Measurements from ENCODE around the gene UBE2O.

The UBE2O gene

DNA sequence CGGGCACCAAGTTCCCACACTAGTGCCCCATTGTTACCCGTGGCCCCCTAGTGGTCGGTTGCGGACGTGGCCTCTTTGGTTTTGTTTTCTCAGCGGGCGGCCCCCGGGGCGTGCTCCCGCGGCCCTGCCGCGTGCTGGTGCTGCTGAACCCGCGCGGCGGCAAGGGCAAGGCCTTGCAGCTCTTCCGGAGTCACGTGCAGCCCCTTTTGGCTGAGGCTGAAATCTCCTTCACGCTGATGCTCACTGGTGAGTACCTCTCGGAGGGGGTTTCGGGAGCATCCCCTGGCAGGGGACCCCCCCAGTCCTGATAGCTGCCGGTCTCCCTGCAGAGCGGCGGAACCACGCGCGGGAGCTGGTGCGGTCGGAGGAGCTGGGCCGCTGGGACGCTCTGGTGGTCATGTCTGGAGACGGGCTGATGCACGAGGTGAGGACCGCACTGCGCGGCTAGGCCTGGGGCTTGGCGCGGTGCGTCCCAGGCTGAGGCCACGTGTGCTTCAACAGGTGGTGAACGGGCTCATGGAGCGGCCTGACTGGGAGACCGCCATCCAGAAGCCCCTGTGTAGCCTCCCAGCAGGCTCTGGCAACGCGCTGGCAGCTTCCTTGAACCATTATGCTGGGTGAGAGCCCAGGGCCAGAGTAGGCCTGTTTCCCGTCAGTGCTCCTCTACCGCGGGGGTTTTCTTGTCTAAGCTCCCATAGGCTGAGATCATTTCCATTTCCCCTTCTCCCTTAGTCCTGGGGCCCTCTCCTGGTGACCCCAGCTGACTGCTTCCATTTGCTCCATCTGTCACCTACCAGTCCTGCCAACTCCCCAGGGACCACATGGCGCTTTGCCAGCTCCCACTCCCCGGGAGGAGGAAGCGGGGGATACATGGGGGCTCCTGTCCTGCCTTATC, 66.8 kb downstream of the UBE2O start:
- Histone ChIP-seq H3K36me3 (ENCODE audit: control insufficient read depth, insufficient read depth, low read length) (peaks cover 5% of the 10 kb centered on the region), H3K27me3 (ENCODE audit: control insufficient read depth, insufficient read depth, low read length) (peaks cover 24% of the 10 kb centered on the region), H3K9me3 (ENCODE audit: control insufficient read depth, insufficient read depth, low read length) (no peaks in the 10 kb centered on the region), H3K4me1 (ENCODE audit: control insufficient read depth, insufficient read depth, low read length) (peaks cover 10% of the 10 kb centered on the region), H3K4me3 (ENCODE audit: low read depth, low read length) (peak overlapping the region; percentile 71), H3K9ac (ENCODE audit: low read depth, low read length) (no peak overlapping the region)

DNA sequence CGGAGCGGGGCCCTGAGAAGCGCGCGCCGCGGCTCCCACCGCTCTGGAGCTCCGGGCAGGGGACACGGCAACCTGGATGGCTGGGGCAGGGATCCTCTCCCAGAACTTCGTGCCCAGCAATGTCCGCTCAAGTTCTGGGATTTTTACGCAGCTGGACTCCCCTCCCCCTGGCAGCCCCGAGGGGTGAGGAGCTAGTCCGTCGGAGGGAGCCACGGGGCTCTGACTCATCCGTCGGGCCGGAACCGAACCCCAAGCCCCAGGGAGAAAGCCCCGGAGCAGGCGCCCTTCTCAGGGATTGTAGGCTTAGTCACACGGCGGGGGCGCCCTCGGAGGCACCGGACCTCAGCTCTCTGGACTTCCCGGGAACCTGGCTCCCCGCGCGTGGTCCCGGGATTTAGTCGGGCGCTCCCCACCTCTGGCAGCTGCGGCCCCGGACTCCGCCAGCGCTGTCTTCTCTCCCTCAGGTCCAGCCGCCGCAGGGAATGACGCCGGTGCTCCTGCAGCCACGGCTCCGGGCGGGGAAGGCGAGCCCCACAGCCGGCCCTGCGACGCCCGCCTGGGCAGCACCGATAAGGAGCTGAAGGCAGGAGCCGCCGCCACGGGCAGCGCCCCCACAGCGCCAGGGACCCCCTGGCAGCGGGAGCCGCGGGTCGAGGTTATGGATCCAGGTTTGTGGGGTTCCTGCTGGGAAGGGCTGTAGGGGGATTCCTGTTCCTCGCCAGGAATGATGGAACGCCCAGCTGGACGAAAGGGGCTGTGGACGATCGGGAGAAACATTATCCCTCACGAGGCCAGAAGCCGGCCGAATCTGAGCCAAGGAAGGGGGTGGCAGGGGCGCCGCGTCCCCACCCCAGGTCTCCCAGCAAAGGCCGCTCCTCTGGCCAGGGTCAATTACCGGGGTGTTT, 67.7 kb downstream of the UBE2O start:
- Histone ChIP-seq H3K9me3 (ENCODE audit: control insufficient read depth, insufficient read depth, low read length) (no peaks in the 10 kb centered on the region), H3K9ac (ENCODE audit: low read depth, low read length) (no peak overlapping the region), H3K27me3 (ENCODE audit: control insufficient read depth, insufficient read depth, low read length) (peaks cover 27% of the 10 kb centered on the region), H3K4me1 (ENCODE audit: control insufficient read depth, insufficient read depth, low read length) (peaks cover 9% of the 10 kb centered on the region), H3K36me3 (ENCODE audit: control insufficient read depth, insufficient read depth, low read length) (no peaks in the 10 kb centered on the region), H3K4me3 (ENCODE audit: low read depth, low read length) (peak overlapping the region; percentile 71)

DNA sequence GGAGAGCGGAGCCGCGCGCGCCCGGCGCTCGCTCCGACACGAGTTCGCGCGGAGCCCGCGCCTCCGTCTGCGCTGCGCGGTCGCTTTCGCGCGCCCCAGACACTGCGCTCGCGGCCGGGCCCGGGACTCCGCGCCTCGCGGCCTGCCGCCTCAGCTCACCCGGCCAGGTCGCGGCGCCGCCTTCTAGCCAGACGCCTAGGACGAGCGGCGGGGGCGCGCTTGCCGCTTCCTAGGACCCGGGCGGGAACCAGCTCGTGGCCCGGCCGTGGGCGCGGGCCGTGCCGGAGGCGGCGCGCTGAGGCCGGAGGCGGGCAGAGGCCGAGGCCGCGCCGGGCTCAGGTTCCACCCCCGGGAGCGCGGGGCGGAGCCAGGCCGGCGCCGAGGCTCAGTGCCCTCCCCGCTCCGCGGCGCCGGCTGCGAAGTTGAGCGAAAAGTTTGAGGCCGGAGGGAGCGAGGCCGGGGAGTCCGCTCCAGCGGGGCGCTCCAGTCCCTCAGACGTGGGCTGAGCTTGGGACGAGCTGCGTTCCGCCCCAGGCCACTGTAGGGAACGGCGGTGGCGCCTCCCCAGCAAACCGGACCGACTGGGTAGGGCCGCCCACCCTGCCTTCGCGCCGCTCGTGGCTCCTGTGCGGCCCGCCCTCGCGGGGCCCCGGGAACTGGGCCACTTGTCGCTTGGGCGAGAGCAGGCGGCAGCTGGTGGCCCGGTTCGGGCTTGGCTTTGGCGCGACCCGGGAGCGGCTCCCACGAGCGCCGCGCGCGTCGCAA, 68.5 kb downstream of the UBE2O start, which contains the start of gene SPHK1:
Gene SPHK1, plus strand, starts transcription at position 388 of the 765 bp plus-strand sequence. CDS start 1,036 bp downstream, outside the sequence.
- Histone ChIP-seq H3K9me3 (ENCODE audit: control insufficient read depth, insufficient read depth, low read length) (no peaks in the 10 kb centered on the region), H3K27me3 (ENCODE audit: control insufficient read depth, insufficient read depth, low read length) (peaks cover 27% of the 10 kb centered on the region), H3K9ac (ENCODE audit: low read depth, low read length) (no peak within 1 kb of the TSS), H3K4me1 (ENCODE audit: control insufficient read depth, insufficient read depth, low read length) (peaks cover 7% of the 10 kb centered on the region), H3K36me3 (ENCODE audit: control insufficient read depth, insufficient read depth, low read length) (no peaks in the 10 kb centered on the region), H3K4me3 (ENCODE audit: low read depth, low read length) (peak within 1 kb of the TSS; percentile 71)

DNA sequence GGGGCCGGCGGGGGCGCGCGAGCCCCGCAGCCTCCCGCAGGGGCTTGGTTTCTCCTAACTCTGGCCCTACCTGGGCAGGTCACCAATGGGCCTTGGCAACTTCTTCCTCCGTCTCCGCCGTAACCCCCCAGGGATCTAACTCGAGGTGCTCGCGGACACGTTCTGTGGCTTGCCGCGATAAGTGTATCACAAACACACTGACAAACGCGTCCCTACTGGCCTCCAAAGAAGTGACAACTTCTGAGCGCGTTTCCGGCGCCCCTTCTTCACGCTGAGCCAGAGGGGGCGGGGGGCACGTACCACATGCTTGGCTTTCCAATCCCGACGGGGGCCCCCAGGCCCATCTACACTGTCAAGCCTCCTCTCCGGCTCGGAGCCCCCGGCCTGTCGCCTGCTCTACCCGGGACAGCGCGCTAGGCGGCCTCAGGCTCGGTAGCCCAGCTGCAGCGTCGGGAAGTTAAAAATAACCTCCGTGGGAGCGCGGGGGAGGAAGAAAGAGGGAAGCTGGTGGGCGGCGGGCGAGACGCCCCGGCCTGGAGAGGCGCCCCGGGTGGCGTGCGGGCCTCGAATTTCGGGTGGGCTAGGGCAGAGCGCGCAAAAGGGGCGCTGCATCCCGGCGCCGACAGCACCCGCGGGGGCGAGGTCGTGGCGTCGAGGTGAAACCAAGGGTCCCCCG, 69.3 kb downstream of the UBE2O start:
- H3K27me3 ChIP-seq (ENCODE audit: control insufficient read depth, insufficient read depth, low read length): peaks cover 27% of the 10 kb centered on the region
- no peaks in the 10 kb centered on the region for H3K36me3 ChIP-seq (ENCODE audit: control insufficient read depth, insufficient read depth, low read length)
- H3K4me1 ChIP-seq (ENCODE audit: control insufficient read depth, insufficient read depth, low read length): no peaks in the 10 kb centered on the region
- no peaks in the 10 kb centered on the region for H3K9me3 ChIP-seq (ENCODE audit: control insufficient read depth, insufficient read depth, low read length)
- peak overlapping the region; percentile 71 for H3K4me3 ChIP-seq (ENCODE audit: low read depth, low read length)
- H3K9ac ChIP-seq (ENCODE audit: low read depth, low read length): no peak overlapping the region

- no peaks in the 10 kb centered on the region for H3K36me3 ChIP-seq (ENCODE audit: control insufficient read depth, insufficient read depth, low read length)
- H3K27me3 ChIP-seq (ENCODE audit: control insufficient read depth, insufficient read depth, low read length): peaks cover 27% of the 10 kb centered on the region
- no peaks in the 10 kb centered on the region for H3K4me1 ChIP-seq (ENCODE audit: control insufficient read depth, insufficient read depth, low read length)
- H3K9ac ChIP-seq (ENCODE audit: low read depth, low read length): peak overlapping the region; percentile 37
- H3K4me3 ChIP-seq (ENCODE audit: low read depth, low read length): peak overlapping the region; percentile 71
- H3K9me3 ChIP-seq (ENCODE audit: control insufficient read depth, insufficient read depth, low read length): no peaks in the 10 kb centered on the region
These were observed 70.0 kb downstream of the UBE2O start for GRCh38 chr17:76382803-76383545.

DNA sequence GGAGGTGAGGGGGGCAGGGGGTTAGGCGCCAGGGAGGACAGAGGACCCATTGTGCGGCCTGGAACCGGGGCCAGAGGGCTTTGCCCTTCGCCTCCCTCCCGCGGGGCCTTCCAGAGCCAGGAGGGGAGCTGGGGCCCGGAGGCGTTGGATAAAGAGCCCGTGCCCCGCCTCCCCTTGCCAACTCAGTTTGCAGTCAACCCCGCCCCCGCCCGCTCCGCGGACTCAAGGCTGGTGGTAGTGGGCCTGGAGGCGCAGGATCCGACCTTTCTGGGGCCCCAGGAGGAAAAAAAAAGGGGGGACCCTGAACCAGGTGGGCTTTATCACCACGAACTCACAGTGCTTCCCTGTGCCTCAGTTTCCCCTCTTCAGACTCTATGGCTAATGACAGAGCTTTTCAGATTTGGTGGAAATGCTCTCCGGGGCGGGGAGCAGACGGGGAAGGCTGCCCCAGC, 70.6 kb downstream of the UBE2O start:
- no peaks in the 10 kb centered on the region for H3K9me3 ChIP-seq (ENCODE audit: control insufficient read depth, insufficient read depth, low read length)
- no peaks in the 10 kb centered on the region for H3K4me1 ChIP-seq (ENCODE audit: control insufficient read depth, insufficient read depth, low read length)
- peaks cover 27% of the 10 kb centered on the region for H3K27me3 ChIP-seq (ENCODE audit: control insufficient read depth, insufficient read depth, low read length)
- no peaks in the 10 kb centered on the region for H3K36me3 ChIP-seq (ENCODE audit: control insufficient read depth, insufficient read depth, low read length)
- peak overlapping the region; percentile 37 for H3K9ac ChIP-seq (ENCODE audit: low read depth, low read length)
- peak overlapping the region; percentile 71 for H3K4me3 ChIP-seq (ENCODE audit: low read depth, low read length)

DNA sequence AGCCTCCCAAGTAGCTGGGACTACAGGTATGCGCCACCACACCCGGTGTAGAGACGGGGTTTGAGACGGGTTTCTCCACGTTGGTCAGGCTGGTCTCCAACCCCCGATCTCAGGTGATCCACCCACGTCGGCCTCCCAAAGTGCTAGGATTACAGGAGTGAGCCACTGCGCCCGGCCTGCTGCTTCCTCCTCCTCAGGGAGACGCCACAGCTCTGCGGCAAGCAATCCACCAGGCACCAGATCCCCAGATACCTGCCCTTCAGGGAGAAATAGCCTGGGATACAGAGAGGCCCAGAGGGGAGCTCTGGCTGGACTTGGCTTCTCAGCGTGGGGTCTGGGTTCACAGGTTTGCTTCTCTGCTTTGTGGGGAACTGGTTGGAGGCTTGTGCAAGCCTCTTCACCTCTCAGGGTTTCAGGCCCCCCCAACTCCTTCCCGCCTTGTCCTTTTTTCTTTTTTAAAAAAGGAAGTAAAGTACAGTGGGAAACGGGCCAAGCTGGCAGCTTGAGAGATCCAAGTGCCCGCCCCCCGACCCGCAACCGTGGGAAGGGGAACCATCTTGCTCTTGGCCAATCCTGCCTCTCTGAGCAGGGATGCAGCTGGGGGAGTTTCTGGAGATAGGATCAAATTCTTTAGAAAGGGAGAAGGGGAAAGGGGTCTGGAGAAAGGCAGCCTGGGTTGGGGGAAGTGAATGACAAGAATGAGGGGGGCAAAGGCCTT, 71.2 kb downstream of the UBE2O start:
- Histone ChIP-seq H3K9me3 (ENCODE audit: control insufficient read depth, insufficient read depth, low read length) (no peaks in the 10 kb centered on the region), H3K4me1 (ENCODE audit: control insufficient read depth, insufficient read depth, low read length) (no peaks in the 10 kb centered on the region), H3K4me3 (ENCODE audit: low read depth, low read length) (peak overlapping the region; percentile 71), H3K9ac (ENCODE audit: low read depth, low read length) (no peak overlapping the region), H3K27me3 (ENCODE audit: control insufficient read depth, insufficient read depth, low read length) (peaks cover 27% of the 10 kb centered on the region), H3K36me3 (ENCODE audit: control insufficient read depth, insufficient read depth, low read length) (no peaks in the 10 kb centered on the region)

DNA sequence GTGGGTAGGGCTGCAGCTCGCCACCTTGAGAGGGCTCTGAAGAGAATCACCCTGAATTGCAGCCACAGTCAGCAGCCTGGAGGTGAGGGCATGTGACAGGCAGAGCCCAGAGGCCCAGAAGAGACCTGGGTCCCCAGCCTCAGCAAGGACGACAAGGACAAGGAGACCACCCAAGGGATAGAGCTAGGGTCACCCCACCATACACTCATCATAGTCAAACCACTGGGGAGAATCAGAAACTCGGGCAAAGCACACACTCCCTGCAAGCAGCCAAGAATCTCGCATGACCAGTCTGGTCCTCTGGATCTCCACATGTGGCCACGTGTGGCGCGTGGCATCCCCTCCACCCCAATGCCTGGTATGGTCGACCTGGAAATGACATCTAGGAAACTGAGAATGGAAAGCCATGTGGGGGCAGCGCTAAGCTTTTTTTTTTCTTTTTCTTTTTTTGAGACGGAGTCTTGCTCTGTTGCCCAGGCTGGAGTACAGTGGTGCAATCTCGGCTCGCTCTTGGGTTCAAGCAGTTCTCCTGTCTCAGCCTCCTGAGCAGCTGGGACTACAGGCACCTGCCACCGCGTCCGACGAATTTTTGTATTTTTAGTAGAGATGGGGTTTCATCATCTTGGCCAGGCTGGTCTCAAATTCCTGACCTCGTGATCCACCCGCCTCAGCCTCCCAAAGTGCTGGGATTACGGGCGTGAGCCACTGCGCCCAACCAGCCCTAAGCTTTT, 73.1 kb downstream of the UBE2O start:
- H3K4me1 ChIP-seq (ENCODE audit: control insufficient read depth, insufficient read depth, low read length): no peaks in the 10 kb centered on the region
- no peak overlapping the region for H3K9ac ChIP-seq (ENCODE audit: low read depth, low read length)
- no peaks in the 10 kb centered on the region for H3K9me3 ChIP-seq (ENCODE audit: control insufficient read depth, insufficient read depth, low read length)
- H3K4me3 ChIP-seq (ENCODE audit: low read depth, low read length): no peak overlapping the region
- no peaks in the 10 kb centered on the region for H3K36me3 ChIP-seq (ENCODE audit: control insufficient read depth, insufficient read depth, low read length)
- peaks cover 17% of the 10 kb centered on the region for H3K27me3 ChIP-seq (ENCODE audit: control insufficient read depth, insufficient read depth, low read length)

DNA sequence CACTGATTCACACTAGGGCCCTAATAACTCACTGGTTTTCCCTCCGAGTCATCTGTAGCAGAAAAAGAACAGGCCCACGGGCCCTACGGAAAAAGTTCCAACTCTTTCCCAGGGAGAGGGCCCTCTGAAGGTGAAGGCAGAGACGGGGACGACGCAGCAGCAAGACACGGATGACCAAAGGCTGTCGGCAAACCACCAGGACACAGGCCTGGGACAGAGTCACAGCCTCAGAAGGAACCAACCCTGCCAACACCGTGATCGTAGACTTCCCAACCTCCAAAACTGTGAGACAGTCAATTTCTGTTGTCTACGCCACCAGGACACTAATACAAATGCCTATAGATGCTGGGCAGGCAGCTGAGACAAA, 73.7 kb downstream of the UBE2O start:
- Histone ChIP-seq H3K4me3 (ENCODE audit: low read depth, low read length) (no peak overlapping the region), H3K4me1 (ENCODE audit: control insufficient read depth, insufficient read depth, low read length) (no peaks in the 10 kb centered on the region), H3K27me3 (ENCODE audit: control insufficient read depth, insufficient read depth, low read length) (peaks cover 13% of the 10 kb centered on the region), H3K36me3 (ENCODE audit: control insufficient read depth, insufficient read depth, low read length) (no peaks in the 10 kb centered on the region), H3K9me3 (ENCODE audit: control insufficient read depth, insufficient read depth, low read length) (no peaks in the 10 kb centered on the region), H3K9ac (ENCODE audit: low read depth, low read length) (no peak overlapping the region)

Measured in iPS-15b (cell line).